NK-92 (cell line): ENCODE data around the gene SAMD4B.
"Not testable (repeated sequence)": the region's sequence is repeated elsewhere in the genome, so short reads cannot be mapped to it uniquely, and the experiment has no call there.

Source experiments
- DNase-seq: peaks from one replicate; lab custom pipeline; 2025; ENCODE audit not compliant: unreplicated experiment; lab: John Stamatoyannopoulos, UW

The SAMD4B gene

DNA sequence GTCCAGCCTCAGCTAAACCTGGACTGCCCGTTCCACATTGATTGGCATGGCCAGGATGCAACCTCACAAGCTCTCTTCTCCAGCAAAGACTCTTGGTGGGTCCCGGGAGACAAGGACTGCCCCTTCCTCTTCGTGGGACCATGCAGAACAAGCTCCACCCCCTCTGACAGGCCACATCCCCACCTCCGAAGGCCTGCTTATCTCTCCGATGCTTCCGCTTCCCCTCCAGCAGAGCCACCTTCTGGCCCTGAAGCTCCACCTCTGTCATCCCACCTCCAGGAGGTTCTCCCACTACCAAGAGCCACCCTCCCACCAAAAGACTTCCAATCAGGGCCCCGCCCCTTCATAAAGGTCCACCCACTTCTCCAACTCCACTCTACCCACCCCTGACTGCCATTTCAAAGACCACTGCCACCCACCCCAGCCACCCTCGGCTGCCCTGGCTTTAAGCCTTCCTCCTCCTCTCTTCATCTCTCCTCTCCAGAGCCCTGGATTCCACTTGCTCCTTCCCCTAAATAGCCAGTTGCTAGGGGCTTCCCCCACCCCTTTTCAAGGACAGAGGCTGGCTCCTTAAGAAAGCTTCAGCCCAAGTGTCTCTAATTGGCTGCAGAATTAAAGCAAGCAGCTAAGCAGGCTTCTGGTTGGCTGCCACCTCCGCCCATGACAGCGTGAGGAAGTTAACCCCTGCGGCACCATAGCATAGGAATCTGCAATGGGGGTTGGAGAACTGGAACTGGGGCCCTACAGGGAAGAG is 31.5 kb upstream of the SAMD4B start:
- no peak for DNase-seq

DNA sequence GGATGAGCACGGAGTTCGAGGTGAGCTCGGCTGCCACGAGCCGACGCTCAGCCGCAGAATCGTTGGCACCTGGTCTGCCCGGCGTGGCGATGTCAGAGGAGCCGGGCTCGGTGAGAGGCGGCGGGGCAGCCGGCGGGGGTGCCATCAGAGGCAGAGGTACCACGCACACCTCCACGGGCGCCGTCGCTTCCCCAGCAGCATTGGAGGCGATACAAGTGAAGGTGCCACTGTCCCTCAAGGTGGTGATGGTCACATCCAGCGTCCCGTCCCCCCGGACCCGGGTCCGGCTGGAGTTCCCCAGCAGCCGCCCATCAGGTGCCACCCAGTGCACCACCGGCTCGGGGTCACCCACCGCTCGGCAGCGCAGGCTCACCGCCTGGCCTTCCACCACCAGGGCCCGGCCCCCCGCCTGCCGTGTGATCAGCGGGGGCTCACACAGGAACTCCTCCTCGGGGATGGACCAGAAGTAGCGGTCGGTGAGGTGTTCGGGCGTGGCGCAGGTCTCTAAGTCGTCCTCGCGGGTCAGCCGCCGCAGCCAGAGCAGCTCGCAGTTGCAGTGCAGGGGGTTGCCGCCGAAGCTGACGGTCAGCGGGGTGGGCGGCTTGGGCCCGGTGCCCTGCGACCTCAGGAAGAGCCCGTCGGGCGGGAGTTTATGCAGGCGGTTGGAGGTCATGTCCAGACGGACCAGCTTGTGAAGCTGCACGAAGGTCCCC is 28.0 kb upstream of the SAMD4B start:
- no peak for DNase-seq

DNA sequence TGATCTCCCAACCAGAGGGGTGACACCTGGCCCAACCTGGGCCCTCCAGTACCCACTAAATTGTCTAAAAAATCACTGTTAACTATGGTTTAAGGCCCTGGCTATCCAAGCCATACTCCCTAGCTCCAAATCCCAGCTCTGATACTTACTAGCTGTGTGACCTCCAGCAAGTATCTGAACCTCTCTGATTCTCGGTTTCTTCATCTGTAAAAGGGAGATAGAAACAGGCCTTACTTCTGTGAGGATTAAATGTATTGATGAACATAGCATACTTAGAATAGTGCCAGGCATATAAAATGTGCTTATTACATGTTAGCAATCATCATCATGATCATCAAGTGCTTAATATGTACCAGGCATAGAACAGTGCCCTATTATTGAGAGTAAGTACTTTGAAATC is 26.3 kb upstream of the SAMD4B start:
- no peak for DNase-seq

DNA sequence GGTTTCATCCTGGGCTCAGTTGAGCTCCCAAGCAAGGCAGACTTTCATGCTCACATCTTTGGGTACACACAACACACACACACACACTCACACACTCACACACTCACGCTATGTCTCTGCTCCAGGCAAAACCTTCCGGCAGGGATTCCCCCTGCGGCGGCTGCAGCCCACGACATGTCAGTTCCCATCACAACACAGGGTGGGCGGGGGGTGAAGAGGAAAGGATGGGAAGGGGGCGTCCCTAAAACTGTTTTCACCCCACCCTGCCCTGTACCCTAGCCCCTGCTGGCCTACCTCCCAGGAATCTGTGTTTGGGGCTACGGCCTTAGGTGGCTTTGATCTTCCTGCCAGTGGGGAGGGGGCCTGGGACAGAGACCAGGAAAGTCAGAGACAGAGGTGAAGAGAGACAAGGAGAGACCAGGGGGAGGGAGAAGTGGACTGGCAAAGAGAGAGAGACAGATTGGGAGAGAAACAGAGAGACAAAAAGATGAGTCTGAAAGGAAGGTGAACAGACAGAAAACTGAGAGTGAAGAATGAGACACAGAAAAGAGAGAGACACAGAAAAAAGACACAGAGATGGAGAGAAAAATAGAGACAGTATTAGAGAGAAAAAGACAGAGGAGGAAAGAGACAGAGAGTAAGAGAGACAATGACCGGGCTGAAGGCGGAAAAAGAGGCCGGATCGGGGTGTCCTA is 25.4 kb upstream of the SAMD4B start:
- DNase-seq = no peak

DNA sequence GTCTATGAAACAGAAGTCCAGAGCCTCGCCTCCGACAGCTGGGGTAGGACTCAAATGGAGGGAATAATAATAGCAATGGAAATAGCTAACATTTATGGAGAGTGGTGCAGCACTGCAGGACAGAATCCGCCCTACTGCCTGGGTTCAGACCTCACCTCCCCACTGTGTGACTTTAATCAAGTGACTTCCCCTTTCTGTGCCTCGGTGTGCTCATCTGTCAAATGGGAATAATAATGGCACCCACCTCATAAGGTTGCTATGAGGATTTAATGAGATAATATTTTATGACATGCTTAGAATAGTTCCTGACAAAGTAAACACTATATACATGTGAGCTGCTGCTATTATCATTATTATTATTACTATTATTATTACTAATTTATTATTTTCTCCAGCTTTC is 24.7 kb upstream of the SAMD4B start:
- DNase-seq = no peak

DNA sequence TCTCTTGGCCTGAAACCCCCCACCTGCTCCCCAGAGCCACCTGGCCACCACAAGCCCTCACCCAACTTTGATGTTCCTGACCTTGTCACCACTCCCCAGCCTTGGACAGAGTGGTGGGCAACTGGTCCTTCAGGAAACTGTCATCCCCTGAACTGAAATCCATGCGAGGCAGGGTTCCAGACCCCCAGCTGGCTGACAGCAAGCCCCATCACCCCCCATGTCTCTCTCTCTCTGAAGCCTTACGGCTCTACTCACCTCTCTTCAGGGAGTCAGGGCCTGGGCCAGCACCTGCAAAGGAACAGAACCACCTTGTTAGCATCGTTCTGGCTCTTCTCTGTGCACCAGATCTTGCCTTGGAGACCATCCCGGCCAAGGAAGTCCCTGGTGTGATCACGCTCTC is 24.1 kb upstream of the SAMD4B start:
- DNase-seq = no peak

DNA sequence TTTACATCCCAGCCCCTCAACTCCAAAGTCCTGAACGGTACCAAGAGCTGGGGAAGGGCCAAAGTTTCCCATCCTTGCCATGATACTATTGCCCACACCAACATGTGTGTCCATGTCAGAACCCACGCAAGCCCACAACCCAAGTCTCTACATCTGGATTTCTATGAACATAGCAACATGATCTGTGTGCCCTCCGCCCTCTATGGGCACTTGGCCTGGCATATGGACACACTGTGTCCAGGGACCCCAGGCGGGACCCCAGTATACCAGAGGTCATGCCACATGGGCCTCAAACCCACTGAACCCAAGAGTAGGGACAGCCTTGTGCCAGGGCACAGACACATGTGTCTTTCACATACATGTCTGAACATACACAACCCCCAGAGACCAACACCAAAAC is 23.5 kb upstream of the SAMD4B start:
- no peak for DNase-seq

DNA sequence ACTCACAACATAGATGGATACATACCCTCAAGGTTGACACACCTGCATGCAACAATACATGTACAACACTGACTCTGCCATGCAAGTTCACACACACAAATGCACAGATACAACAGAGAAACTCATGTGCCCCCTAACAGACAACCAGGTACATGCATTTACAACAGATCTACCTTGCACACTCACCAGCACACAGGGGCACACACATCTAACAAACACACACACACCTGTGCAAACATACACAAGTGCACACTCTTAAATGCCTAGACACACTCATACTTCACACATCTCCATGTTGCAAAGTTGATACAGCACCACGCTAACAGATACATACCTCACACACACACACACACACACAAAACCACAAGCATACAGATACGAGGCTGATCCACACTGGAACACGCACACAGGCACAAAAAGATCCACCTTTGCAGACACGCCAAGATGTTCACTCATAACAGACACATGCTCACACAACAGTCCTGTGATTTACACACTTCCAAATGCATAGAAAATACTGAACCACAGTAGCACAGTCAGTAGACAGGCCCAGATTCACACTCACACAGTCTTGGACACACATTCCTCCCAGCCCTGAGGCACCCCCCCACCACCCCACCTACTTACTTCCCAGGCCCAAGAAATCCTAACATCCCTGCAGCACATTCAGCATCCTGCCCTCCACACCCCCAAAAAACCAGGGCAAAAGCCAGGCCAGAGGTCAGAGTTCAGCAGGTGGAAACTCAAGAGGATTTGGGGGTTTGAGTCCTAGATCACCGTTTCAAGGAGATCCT is 22.9 kb upstream of the SAMD4B start:
- no peak for DNase-seq

DNA sequence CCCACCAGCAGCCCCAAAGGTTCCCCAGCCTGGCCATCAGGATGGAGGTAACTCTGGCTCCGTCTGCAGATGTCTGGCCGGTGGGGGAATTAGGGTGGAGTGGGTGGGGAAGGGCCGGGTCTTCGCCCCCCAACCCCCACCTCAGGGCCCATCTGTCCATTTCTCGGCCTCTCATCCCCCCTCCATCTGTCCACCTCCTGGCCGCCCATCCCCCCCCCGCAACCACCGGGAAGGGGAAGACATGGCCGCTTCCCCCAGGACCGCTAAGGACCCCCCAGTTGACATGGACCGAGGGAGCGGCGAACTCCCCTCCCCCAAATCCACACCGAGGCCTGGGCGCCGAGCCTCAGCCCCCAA is 22.4 kb upstream of the SAMD4B start:
- no peak for DNase-seq

DNA sequence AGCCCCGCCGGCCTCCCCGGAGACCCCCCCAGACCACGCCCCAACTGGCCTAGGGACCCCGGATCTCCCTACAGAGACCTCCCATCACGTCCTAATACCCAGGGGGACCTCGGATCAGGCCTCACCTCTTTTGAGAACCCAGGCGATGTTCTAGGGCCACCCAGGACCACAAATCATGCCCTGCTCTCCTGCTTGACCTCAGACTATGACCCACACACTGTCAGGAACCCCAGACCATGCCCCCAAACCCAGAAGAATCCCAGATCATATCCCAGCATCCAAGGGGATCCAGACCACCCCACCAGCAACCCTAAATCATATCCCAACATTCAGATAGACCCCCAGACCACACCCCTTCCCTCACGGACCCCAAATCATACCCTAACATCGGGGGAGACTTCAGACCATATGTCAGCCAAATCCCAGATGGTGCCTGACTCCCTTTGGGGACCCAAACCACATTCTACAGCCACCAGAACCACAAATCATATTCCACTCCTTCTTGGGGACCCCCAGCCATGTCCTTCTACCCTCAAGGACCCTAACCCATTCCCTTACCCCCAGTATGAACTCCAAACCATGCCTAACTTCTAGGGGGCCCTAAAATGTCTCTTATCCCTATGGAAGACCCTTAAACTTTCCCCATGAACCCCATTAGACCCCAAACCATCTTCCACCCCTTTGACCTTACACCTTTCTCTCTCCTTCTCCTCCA is 20.9 kb upstream of the SAMD4B start:
- no peak for DNase-seq

DNA sequence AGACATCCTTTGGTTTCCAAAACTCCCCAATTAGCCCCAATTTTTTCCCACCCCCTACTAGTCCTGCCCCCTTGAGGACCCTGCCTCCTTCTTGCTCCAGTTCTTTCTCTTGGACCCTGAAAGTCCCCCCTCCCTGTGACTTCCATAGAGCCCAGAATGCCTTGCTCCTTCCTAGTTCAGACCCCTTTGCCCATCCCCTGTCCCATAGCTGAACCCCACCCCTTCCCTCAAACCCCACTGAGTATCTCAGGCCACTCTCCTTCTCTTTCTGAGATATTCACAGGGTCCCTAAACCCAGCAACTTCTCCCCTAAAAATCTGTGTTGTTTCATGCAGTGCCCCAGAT is 20.4 kb upstream of the SAMD4B start:
- DNase-seq = no peak

DNA sequence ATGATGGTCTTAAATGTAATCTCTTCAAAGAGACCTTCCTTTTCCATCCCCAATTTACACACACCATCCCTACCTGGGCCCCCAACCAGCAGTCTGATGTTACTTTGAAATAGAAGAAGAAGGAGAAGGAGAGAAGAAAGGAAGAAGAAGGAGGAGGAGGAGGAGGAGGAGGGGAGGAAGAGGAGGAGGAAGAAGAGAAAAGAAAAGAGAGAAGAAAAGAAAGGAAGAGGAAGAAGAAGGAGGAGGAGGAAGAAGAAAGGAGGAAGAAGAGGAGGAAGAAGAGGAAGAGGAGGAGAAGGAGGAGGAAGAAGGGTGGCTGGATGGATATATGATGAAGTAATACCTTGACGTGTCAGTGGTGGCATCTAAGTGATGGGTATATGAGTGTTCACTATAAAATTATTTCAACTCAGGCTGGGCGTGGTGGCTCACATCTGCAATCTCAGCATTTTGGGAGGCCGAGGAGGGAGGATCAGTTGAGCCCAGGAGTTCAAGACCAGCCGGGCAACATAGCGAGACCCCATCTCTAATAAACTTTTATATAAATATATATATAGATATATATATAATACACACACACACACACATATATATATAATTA is 17.9 kb upstream of the SAMD4B start:
- no peak for DNase-seq

DNA sequence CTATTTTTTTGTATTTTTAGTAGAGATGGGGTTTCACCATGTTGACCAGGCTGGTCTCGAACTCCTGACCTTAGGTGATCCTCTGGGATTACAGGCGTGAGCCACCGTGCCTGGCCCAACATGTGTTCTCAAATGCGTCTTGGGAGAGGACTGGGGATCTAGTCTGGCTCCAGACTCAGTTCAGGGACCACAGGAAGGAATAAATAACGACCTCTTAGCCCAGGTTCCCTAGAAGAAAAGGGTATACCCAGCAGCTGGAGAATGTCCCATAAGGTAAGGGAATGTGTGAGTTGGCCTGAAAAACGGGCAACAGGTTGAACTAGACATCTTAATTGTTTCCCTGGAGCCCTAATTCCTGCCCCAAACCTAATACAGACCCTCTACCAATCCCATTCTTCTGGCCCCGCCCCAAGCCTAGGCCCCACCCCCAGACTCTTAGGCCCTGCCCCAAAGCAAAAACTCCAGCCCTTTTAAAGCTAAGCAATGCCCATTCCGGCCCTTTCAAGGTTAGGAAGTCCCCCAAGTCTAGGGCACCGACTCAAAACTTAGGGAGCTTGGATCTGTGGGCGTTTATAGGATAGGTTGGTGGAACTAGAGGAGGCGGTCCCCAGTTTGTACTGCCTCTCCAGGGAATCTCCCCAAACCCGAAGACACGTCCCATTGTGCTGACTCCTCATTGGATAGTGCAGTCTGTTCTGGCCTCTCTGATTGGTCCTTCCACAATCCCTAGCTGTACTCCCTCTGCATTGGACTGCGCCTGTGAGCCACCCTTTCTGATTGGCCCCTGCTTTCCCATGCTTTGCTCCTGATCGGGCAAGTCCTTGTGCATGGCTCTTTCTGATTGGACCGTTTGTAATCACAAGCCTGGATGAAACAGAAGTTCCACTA is 16.2 kb upstream of the SAMD4B start:
- DNase-seq = no peak

DNA sequence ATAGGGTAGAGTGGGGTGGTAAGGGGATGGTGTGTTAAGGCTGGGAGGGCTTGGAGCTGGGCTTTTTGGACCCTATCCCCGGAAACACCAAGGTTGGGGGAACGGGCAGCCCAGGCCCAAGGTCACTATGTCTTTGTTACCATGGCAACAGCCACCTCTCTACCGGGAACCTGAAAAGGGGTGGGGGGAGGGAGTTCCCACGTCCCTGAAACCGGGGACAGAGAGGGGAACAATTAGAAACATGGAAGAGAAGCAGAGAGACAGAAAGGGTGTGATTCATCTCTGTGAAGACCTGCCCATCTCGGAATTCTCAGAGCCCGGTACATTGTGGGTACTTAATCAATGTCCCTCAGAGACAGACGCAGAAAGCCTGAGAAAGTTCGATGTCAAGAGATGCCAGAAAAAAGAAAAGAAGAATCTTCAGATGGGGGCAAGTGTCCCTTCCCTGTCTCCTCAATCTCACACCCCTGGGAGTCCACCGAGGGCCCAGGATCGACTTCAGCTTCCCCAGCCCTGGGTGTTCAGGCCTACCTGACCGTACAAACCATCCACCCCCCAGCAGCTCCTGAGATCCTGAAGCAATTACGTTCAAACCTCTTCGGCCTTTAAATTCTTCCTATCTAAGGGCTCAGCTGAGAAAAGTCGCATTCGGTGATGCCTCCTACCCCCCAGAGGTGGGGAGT is 14.7 kb upstream of the SAMD4B start:
- no peak for DNase-seq

DNA sequence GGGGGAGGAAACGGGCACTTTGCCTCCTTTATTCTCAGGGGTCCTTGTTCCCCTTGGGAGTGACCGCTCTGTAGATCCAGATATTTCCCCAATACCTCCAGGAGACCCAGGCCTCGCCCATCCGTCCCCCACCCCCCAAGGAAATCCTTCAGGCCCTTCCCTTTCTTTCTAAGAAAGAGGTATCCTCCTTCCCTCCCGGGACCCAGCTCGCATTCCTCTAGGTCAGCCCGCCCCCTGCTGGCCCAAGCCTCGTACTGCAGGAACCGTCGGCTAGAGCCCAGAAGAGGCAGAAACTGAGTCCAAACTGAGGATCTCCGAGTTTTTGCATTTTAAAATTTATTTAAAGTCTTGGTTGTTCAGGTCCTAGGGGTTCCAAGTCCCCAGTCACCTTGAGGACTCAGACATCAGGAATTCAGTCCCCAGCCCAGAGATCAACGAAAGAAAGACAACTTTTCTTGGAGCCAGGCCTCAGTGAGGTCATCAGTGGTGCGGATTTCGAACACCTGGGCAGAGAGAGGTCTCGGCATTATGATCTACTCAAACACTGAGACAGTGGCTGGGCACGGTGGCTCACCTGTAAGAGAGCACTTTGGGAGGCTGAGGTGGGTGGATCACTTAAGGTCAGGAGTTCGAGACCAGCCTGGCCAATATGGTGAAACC is 14.0 kb upstream of the SAMD4B start:
- no peak for DNase-seq

DNA sequence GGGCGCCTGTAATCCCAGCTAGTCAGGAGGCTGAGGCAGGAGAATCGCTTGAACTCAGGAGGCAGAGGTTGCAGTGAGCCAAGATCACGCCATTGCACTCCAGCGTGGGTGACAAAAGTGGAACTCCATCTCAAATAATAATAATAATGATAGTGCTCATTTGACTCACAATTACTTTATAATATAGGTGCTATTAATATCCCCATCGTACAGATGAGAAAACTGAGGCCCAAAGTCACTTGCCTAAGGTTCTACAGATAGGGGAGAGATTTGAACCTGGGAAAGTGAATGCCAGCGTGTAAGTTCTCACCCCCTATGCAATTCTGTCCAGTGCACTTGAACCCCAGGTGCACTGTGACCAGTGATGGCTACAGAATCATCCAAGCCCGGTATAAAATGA is 12.3 kb upstream of the SAMD4B start:
- DNase-seq = no peak

DNA sequence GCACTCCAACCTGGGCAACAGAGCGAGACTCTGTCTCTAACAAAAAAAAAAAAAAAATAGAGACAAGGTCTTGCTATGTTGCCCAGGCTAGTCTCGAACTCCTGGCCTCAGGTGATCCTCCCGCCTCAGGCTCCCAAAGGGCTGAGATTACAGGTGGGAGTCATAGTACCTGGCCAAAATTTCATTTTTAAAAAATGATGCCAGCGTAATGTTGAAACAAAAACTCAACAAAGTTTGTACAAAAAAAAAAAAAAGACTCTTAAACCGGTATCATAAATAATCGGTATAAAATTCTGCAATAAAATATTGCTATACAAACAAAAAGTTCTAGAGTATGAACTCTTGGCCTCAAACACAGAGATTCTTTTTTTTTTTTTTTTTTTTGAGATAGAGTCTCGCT is 9.9 kb upstream of the SAMD4B start:
- no peak for DNase-seq

DNA sequence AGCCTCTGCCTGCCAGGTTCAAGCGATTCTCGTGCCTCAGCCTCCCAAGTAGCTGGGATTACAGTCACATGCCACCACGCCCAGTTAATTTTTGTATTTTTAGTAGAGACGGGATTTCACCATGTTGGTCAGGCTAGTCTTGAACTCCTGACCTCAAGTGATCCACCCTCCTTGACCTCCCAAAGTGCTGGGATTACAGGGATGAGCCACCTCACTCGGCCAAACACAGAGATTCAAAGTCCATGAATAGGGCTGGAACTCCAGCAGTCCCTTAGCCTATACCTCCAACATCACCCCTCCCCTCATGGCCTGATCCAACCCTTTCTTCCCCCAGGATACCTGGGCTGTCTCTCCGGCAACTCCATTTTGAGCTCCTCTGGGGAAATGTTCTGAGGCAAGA is 9.5 kb upstream of the SAMD4B start:
- not testable (repeated sequence) for DNase-seq

DNA sequence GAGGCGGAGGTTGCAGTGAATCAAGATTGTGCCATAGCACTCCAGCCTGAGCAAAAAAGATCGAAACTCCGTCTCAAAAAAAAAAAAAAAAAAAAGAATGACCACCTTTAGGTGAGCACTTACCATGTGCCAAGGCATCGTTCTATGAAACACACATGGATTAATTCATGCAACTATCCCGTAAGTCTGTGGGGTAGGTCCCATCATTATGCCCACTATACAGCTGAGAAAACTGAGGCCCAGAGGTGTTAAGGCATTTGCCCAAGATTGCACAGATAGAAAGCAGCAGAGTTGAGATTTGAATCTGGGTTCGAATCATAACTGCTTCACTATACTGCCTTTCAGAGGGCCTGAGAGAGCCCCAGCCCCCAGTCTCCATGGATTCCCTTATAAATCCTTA is 8.7 kb upstream of the SAMD4B start:
- DNase-seq = no peak
